ENCODE measurements around the gene ZNF207.

ZNF207 gene

GRCh38 chr17:32345951-32346600 lies 3.9 kb upstream of the ZNF207 start:
- no peaks in the 10 kb centered on the region for H3K9me2 ChIP-seq (replicated peaks; ENCODE audit: insufficient read depth, low read length)
- H4K20me1 ChIP-seq (ENCODE audit: low read depth, low read length) = peaks cover 3% of the 10 kb centered on the region
- no peak overlapping the region for H3K4me3 ChIP-seq (ENCODE audit: insufficient read depth, low read length, poor library complexity, severe bottlenecking)
- H3K79me2 ChIP-seq (ENCODE audit: insufficient read depth, low read length) = peaks cover 11% of the 10 kb centered on the region
- H3K27ac ChIP-seq (ENCODE audit: low read depth, low read length) = no peak overlapping the region
- H3K9ac ChIP-seq (ENCODE audit: low read length) = no peak overlapping the region
- TF ChIP-seq CTCF (IDR thresholded peaks at IDR 0.05; ENCODE audit: insufficient read depth, low read length, poor library complexity, severe bottlenecking) = no peak
- no peak for TF ChIP-seq EZH2phosphoT487 (conservative IDR thresholded peaks at IDR 0.05; ENCODE audit: low read length)
- H3K36me3 ChIP-seq (ENCODE audit: low read length) = peaks cover 3% of the 10 kb centered on the region
- peaks cover 18% of the 10 kb centered on the region for H3F3A ChIP-seq (ENCODE audit: insufficient read depth)
- H3K4me2 ChIP-seq (ENCODE audit: low read depth, low read length, poor library complexity, severe bottlenecking) = no peak overlapping the region
- no peaks in the 10 kb centered on the region for H3K9me3 ChIP-seq (ENCODE audit: insufficient read depth, low read length)
- no peaks in the 10 kb centered on the region for H3K27me3 ChIP-seq (ENCODE audit: low read length)
- no peak overlapping the region for H2AFZ ChIP-seq (ENCODE audit: low read depth, low read length, severe bottlenecking)

- Histone ChIP-seq H3K9ac (ENCODE audit: low read length) (no peak overlapping the region), H3K9me3 (ENCODE audit: insufficient read depth, low read length) (no peaks in the 10 kb centered on the region), H3K36me3 (ENCODE audit: low read length) (peaks cover 21% of the 10 kb centered on the region), H3K27me3 (ENCODE audit: low read length) (no peaks in the 10 kb centered on the region), H3F3A (ENCODE audit: insufficient read depth) (peaks cover 15% of the 10 kb centered on the region), H4K20me1 (ENCODE audit: low read depth, low read length) (peaks cover 24% of the 10 kb centered on the region), H3K79me2 (ENCODE audit: insufficient read depth, low read length) (peaks cover 35% of the 10 kb centered on the region), H3K27ac (ENCODE audit: low read depth, low read length) (no peak overlapping the region), H3K9me2 (replicated peaks; ENCODE audit: insufficient read depth, low read length) (no peaks in the 10 kb centered on the region), H3K4me3 (ENCODE audit: insufficient read depth, low read length, poor library complexity, severe bottlenecking) (no peak overlapping the region), H3K4me2 (ENCODE audit: low read depth, low read length, poor library complexity, severe bottlenecking) (no peak overlapping the region), H2AFZ (ENCODE audit: low read depth, low read length, severe bottlenecking) (no peak overlapping the region)
- TF ChIP-seq EZH2phosphoT487 (conservative IDR thresholded peaks at IDR 0.05; ENCODE audit: low read length) = no peak
- TF ChIP-seq CTCF (IDR thresholded peaks at IDR 0.05; ENCODE audit: insufficient read depth, low read length, poor library complexity, severe bottlenecking) = no peak
These were observed 1.5 kb upstream of the ZNF207 start for GRCh38 chr17:32348483-32348800.

- H3K4me2 ChIP-seq (ENCODE audit: low read depth, low read length, poor library complexity, severe bottlenecking) = peak overlapping the region; percentile 96
- H3K4me3 ChIP-seq (ENCODE audit: insufficient read depth, low read length, poor library complexity, severe bottlenecking) = peak overlapping the region; percentile 88
- peak overlapping the region; percentile 85 for H2AFZ ChIP-seq (ENCODE audit: low read depth, low read length, severe bottlenecking)
- H3K79me2 ChIP-seq (ENCODE audit: insufficient read depth, low read length) = peaks cover 44% of the 10 kb centered on the region
- TF ChIP-seq CTCF (IDR thresholded peaks at IDR 0.05; ENCODE audit: insufficient read depth, low read length, poor library complexity, severe bottlenecking) (no peak), EZH2phosphoT487 (conservative IDR thresholded peaks at IDR 0.05; ENCODE audit: low read length) (no peak)
- H3K27ac ChIP-seq (ENCODE audit: low read depth, low read length) = peak overlapping the region; percentile 84
- H3K36me3 ChIP-seq (ENCODE audit: low read length) = peaks cover 29% of the 10 kb centered on the region
- no peaks in the 10 kb centered on the region for H3K9me2 ChIP-seq (replicated peaks; ENCODE audit: insufficient read depth, low read length)
- peaks cover 13% of the 10 kb centered on the region for H3F3A ChIP-seq (ENCODE audit: insufficient read depth)
- no peaks in the 10 kb centered on the region for H3K27me3 ChIP-seq (ENCODE audit: low read length)
- H4K20me1 ChIP-seq (ENCODE audit: low read depth, low read length) = peaks cover 32% of the 10 kb centered on the region
- no peaks in the 10 kb centered on the region for H3K9me3 ChIP-seq (ENCODE audit: insufficient read depth, low read length)
- H3K9ac ChIP-seq (ENCODE audit: low read length) = peak overlapping the region; percentile 97
These were observed 479 bp upstream of the ZNF207 start for GRCh38 chr17:32349503-32349853.

Data from SU-DHL-6 (cell line).